CD4-positive, alpha-beta T cell treated with Interleukin-10 for 1 hour (primary cell): Measurements from ENCODE around the gene C16orf74.

ENCODE experiments used
- DNase-seq: peaks from one replicate; pipeline ENCODE4 v3.0.0-alpha.2; 2020

The C16orf74 gene

DNA sequence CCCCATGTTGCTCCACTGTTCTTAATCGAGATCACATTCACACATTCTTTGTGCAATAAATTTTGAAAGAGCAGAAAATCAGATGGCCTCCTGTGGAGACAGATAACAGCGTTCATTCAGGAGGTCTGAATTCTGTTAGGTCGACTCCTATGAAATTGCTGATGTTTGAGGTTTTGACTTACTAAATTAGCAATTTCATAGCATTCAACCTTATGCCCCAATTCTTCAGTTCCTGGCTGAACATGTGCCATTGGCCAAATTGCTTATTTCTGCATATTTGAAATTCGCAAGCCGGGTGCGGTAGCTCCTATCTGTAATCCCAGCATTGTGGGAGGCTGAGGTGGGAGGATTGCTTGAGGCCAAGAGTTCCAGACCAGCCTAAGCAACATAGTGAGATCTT lies 22.1 kb upstream of the C16orf74 start:
- no peak for DNase-seq

DNA sequence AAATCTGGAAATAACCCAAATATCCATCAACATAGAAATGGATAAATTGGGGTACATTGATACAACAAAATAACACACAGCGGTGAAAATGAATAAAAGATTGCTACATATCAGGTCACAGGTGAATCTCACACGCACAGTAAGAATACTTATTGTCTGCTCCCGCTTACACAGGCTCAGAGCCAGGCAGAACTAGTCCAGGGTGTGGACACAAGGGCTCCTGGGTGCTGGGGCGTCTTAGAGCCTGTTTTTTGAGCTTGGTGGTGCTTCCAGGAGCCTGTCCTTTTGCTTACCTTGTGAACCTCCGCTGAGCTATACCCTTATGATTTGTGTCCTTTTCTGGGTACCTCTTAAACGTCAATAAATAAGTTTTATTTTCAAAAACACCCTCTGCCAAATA lies 19.8 kb upstream of the C16orf74 start:
- no peak for DNase-seq

DNA sequence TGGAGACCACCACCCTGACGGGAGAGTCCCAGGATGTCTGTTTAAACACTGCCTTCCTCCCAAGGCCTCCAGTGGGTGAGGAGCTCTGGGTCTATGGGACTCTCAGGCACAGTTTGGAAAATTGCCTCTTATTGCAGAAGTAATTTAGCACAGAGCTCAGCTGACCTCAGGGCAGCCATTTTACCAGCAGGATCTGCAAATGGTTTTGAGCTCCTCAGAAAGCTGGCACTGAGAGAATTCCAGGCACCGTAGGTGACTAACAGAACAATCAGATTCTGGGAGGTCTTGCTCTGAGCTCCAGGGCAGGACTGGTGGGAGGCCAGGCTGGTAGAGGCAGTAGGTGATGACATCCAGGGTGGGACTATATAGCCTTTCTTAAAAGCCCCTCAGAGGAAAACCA lies 17.3 kb upstream of the C16orf74 start:
- DNase-seq: no peak

DNA sequence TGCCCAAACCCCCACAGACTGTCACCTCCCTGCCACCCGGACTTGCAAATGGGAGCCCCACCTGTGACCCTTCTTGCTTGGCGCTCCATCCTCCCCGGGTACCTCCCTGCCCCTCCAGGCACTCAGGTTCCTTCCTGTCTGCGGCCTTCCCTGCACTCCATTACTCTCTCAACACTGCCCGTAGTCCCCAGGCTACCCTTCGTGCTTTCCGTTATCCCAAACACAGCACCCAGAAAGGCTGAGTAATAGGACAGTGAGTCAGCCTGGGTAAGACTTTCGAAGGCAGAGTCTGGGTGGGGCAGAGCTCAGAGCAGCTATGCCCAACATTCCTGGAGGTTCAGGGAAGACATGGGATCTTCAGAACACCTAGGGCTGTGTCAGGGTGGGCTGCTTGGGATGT lies 16.6 kb upstream of the C16orf74 start:
- DNase-seq: no peak

DNA sequence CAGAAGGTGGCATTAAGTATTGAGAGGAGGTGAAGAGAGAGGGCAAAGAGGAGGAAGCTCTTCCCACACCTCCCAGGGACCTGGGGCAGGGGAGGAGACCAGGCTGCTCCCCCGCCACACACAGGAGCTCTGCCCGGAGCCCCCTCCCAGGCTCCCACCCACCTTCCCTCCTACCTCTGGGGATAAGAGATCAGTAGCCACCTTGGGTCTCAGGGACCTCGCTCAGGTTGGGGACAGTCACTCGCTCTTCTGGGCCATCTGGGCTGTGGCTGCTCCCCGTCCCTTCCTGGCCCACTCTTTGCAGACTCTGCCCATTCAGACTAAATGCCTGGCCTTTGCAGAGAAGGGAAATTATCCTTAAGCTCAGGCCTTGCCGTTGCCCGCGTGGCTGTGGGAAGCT lies 14.9 kb upstream of the C16orf74 start:
- no peak for DNase-seq

DNA sequence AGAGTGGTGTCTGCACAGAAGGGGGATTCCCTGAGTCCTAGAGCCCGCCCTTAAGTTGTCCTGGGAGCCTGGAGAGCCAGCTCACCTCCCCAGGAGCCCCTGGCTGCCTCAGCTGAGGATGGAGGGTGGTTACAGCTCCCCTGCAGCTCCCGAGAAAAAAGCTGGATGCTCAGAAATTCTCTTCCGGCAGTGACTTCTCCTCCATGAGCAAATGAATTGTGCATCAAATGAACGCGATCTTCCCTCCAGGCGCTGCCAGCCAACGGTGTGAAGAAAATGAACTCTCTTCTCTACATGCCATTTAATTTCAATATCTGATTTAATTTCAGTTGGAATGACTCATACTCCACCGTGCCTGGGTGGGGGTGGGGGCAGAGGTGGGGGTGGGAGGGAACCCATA lies 14.3 kb upstream of the C16orf74 start:
- DNase-seq: no peak

DNA sequence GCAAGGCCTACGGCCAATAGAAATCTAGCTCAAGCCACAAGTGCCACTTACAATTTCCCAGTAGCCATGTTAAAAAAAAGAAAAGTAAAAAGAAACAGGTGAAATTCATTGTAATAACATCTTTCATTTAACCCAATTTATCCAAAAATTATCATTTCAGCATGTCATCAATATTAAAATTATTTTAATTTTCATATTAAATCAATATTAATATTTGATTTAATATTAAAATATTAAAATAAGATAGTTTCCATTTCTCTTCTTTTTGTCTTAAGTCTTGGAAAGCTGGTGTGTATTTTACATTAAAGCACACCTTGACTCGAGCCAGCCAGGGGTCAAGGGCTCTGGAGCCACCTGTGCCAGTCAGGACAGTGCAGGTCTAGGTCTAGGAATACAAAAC lies 12.7 kb upstream of the C16orf74 start:
- DNase-seq: no peak

DNA sequence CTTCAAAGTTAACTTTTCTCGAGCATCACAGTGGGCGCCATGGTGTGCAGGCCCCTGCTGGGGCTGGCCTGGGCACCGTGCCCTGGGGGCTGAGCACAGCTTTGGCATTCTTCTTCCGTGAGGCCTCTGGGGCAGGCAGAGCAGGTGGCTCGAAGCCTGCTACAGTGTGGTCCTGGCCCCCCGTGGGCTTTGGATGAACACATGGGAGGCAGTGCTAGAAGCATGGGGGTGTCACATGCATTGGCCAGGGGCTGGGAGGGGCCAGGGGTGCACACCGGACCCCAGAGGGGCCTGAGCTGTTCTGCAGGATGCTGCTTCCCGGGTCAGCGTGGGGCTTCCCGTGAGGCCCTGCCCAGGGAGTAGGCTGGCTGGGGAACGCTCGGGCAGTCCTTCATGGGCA lies 12.1 kb upstream of the C16orf74 start:
- no peak for DNase-seq

DNA sequence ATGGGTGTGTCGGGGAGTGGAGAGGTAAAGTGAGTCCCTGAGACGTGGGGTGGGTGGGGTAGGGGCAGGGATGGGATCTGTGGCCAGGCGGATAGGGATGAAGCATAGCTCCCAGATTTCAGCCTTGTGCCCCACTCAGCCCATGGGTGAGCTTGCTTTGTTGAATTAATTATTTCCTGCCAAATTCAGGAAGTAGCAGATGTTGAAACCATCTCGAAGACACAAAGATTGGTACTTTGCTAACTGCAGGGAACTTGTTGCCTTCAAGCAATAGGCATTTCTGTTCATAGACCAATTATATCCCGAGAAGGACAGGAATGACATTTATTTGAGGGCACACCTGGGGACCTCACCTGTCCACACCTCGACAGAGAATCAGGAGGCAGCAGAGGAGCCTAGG lies 11.0 kb upstream of the C16orf74 start:
- no peak for DNase-seq

DNA sequence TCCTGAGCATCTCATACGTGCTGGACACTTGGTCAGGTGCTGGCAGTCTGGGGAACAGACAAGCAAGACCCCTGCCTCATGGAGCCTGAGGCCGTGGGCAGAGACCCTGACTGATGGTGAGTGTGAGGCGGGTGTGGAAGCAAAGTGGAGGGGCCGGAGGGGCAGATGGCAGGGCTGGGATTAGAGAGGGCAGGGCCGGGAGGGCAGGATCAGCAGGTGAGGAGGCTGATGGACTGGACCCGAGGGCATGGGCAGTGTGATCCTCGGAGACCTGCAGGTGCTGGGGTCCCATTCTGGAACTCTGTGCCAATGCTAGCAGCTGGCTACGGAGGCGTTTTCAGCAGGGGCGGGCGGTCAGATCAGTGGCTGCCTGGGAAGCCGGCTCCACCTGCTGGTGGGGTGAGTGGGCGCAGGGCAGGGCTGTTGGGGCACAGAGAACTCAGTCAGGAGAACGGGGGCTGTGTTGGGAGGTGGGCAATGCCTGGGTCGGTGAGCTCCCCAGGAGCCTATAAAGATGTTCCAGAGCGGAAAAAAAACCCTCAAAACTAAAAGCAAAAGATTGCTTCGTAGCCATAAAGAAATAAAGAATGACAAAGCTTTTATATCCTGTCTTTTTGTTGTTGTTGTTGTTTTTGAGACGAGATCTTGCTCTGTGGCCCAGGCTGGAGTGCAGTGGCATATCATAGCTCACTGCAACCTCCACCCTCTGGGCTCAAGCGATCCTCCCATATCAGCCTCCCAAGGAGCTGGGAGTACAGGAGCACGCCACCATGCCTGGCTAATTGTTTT lies 8.9 kb upstream of the C16orf74 start:
- DNase-seq: peak; percentile 8

DNA sequence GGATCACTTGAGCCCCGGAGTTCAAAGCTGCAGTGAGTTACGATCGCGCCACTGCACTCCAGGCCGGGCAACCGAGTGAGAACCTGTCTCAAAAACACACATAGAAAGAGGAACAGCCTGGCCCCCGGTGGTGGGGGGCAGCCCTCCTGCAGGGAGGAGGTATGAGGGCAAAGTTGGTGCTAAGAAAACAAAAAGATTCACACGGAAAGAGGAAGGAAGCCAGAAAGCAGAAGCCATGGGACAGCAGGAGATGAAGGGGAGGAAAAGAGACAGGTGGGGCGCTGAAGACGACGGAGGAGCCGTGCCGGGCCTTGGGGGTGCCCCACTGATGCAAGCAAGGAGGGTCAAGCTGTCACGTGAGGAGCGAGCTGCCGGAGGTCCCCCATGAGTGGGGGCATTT lies 8.2 kb upstream of the C16orf74 start:
- no peak for DNase-seq

DNA sequence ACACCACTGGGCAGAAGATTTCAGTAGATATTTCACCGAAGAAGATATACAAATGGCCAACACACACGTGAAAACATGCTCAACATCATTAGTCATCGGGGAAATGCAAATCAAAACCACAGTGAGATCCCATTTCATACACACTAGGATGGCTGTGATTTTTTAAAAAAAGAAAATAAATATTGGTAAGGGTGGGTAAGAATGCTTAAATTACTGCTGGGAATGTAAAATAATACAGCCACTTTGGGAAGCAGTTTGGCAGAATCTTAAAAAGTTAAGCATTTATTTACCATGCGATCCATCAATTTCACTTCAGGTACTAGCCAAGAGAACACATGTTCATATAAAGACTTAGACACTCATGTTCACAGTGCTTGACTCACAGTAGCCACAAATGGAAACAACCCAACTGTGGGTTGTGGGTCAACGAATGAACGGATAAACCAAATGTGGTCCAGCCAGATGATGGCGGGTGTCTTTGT lies 6.5 kb upstream of the C16orf74 start:
- DNase-seq: no peak

DNA sequence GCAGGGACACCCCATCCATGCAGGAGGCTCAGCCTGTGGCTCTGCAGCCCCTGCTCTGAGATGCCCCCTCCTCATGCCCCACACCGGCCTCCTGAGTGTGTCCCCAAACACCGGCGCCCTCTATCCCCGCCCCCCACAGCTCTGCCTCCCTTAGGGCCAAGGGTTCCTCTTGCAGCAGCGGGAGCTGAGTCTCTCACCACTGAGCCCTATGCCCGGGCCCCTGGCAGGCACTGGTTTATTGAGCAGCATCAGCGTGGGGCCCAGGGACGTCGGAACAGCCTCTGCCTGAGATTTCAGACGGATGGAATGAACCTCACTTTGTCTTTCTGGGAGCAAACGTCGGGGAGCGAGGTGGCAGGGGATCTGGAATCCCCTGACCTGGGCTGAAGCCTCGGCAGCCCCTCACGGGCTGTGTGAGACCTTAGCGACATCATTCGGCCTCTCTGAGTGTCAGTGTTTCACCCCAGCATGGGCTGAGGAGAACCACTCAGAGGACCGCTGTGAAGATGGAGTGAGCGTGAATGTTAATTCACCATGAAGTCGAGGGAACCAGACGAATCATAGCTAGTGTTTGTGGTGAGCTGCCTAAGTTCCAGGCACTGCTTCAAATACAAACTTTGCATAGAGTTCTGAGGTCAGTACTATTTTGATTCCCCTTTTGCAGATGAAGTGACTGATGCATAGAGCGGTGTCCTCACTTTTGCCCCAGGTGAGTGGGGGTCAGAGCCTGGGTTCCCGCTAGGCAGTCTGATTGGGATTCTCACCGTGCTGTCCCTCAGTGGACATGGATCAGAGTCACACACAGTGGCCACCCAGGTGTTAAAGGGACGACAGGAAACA lies 5.3 kb upstream of the C16orf74 start:
- DNase-seq: no peak

DNA sequence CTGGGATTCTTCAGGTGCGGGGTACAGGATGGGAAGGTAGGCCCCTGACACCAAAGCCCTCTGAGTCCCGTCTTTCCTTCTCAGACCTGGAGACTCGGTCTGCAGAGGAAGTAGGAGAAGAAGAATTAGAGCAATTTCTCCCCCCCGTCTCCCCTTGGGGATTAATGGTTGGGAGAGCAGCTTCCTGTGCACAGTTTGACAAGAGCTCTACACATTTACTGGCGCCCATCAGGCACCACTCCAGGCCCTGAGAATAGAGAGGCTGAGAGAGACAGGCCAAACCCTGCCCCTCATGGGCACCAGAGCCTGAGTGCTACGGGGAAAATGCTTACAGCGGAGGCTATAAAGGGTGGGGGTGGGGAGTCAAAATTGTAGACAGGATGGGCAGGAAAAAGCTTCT lies 3.5 kb upstream of the C16orf74 start:
- DNase-seq: no peak

DNA sequence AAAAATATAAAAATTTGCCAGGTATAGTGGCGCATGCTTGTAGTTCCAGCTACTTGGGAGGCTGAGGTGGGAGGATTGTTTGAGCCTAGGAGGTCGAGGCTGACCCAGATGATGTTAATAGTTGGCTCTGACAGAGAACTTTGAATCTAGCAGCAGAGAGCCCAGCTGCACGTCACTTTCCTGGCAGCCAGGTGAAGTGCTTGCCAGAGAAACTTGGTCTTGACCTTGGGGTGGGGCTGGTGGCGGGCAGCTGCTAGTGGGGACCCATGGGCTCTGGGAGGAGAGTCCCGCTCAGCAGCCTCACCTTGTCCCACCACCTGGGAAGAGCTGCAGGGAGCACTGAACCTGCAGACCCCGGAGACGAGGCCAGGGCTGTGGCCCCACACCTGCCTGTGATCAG lies 3.1 kb upstream of the C16orf74 start:
- DNase-seq: no peak

DNA sequence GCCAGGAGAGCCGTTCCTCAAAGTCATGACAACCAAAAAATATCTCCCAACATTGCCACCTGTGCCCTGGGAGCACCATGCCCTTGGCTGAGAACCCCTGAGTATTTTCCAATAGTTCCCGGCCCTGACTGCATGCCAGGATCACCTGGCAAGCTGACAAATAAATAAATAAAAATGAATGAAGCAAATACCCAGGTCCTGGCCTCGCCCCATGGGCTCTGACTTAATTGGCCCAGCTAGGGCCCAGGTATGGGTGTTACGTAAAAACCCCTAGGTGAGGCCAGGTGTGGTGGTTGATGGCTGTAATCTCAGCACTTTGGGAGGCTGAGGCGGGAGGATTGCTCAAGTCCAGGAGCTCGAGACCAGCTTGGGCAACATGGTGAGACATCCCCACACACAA lies 2.7 kb upstream of the C16orf74 start:
- no peak for DNase-seq

DNA sequence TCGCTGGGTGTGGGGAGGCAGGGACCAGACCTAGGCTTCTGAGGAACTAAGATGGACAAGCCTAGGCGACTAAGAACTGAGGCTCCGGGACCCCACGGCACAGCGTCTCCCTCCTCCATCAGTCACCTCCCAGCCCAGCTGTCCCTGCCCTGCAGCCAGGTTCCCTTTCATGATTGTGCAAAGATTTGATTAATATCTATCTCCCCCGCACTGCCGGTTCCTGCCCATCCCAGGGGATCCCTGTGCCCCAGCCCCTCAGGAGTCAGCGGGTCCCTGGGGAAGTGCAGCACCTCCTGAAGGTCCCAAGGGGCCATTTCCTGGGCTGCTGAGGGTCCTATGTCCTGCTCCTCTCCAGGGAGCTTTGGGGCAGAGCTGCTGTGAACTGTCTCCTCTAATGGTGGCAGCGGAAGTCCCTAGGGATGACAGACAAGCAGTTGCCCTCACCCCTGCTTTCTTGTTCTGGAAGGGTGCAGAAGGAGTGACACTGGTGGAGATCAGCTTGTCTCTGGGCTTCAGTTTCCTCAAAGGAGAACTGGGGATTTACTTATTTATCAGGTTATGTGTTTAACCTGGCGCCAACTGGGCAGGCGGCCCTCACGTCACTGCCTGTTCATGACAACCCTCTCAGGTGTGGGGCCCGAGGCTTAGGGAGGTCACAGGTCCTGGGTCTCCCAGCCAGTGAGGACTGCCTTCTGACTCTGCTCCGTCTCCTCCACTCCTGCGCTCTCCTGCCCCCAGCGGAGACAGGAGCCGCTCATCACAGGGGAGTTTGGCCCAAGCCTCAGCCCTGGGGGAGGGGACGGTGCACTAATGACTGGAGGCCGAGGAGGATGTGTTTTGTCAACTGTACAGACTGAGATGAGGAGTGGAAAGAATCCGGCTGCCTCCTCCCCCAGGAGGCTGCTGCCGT lies 1.9 kb upstream of the C16orf74 start:
- no peak for DNase-seq

DNA sequence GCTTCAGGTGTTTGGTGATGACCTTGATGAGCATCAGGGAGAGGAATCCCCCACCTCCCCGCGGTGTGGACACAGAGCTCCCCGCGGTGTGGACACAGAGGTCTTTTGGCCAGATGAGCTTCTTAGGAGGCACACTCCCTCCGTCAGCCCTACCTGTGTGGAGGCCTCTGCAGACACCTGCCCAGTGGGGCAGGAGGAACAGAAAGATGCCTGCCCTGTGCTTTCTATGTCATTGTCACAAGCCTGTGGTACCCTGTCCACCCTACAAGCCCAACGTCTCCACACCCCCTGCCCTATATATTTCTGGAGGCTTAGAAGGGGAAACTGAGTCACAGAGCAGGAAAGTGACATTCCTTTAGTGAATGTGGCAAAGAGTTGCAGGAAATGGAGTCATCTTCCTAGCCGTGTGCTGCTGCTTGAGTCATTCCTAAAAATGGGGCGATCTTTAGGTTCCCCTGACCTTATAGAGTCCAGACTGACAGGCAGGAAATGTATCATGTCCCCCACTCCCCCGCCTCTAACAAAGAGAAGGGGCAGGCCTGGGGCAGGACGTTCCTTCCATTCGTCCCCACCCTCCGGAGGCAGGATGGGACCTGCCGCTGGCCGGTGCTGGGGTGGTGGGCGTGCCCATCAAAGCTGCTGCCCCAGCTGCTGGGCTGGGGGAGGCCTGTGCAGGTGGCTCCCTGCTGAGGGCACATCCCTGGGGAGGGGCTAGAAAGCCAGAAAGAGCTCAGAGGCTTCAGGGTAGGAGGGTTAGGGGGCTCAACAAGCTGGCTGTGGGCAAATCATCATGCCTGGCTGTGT lies 1.0 kb upstream of the C16orf74 start:
- DNase-seq: no peak

DNA sequence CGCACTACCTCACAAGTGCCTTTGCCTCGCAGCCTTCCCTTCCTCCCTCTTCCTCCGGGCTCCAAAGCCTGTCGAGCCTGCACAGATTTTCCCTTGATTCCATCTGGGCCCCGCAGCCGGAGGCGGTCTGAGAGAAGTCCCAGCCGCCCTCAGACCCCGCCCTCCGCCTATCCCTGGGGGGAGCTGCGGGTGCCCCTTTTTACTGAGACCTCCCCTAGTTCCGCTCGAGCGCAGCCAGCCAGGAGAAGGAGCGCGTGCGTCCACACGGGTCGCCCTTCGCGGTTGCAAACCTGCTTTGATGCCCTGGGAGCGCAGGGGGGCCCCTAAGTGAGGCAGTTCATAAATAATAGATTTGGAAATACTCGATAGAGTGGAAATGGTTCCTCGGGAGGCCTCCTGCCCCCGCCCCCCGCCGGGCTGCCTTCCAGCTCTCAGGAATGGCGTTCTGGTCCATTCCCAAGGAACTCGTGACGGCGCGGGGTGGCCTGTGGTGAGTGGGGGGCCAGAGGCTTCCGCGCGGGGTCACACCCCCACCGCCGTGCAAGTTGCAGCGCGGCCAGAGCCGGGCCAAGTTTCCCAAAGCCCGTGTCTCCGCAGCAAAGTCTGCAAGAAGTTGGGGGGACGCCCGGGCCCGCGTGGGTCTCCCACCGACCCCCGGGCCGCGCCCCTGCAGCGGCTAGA lies 610 bp downstream of the C16orf74 start:
- no peak for DNase-seq

DNA sequence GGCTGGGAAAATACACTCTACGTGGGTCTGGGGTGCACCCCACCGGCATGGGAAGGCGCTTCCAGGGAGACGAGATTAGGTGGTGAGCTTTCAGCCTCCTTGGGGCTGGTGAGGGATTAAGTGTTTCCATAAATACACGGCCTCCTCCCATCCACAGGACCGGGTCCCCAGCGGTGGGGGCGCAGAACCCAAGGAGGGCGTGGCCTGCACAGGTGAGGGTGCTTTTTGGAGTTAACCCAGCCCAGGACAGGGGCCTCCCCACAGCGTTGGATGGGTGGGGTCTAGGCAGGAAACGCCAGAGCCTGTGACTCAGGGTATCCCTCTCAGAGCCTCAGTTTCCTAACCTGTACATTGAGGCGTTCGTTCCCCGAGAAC lies 1.1 kb downstream of the C16orf74 start:
- DNase-seq: no peak

DNA sequence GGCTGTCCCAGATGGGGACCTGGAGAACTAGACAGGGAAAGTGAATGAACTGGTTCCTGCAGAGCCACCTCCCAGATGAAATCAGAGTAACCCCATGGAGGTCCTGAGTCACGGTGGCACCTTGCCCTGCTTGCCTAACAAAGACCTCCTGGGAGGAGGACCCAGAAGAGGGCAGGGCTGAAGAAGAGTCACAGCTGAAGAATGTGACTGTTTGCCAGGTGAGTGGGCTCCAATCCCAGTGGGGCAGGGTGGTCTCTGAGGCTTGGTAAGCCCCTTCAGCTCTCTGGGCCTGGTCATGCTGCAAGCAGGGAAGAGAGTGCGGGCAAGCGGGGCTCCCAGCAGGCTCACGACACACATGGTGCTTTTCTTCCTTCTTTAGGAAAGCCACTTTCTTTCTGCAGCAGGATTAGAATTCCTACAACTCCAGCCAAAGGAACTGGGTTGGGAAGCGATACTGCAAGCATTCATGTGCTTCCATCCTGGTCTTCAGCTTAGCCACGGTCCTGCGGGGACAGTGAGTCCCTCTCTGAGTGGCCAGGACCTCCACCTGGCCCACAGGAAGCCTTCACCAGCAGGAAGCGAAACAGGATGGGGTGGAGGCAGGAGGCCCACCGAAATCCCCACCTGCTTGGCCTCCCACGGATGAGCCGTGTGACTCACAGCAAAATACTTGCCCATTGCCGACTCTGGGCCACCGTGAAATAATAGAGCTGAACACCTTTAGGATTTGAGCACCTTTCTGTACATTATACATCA lies 4.3 kb downstream of the C16orf74 start:
- no peak for DNase-seq
